HepG2 (cell line): ENCODE data around the gene UBE2J1. TPM values are rescaled to one million over a fixed set of nuclear protein-coding genes. Genes with fewer than 3 reads are reported as not detected.

Source experiments
- ATAC-seq: fragments of 200-7000 bp; cut with Tn5 transposase; 3 replicates; pipeline ENCODE4 v1.9.1; 2020; ENCODE audit warnings: mild to moderate bottlenecking, moderate library complexity
- BruUV-seq: library from RNA; stranded (reverse); fragments of 400-500 nt; replicated peaks from 2 replicates; lab custom pipeline; 2021; lab: Mats Ljungman, UMichigan
- CTCF ChIA-PET: fragments of 300-600 bp; formaldehyde crosslinking; extraction: SDS; loops from one replicate; lab custom pipeline; 2021; ENCODE audit warnings: low total read pairs, inconsistent platforms, low intra/inter-chr PET ratio; lab: Yijun Ruan, JAX
- POLR2A ChIA-PET: fragments of 350-600 bp; sonication (Branson Sonifier 250); formaldehyde crosslinking; loops from one replicate; lab custom pipeline; 2020; ENCODE audit warnings: antibody characterized with exemption, inconsistent platforms; lab: Yijun Ruan, JAX
- DNase-seq: peaks from one replicate; pipeline ENCODE4 v3.0.0-alpha.2; 2015; ENCODE audit warnings: low spot score
- FAIRE-seq: peaks from 3 replicates; lab custom pipeline; 2011; peaks lifted over from hg19 to GRCh38; lab: Jason Lieb, UNC
- H2AFZ ChIP-seq: one replicate; pipeline ENCODE4 v1.6.1; 2011; ENCODE audit warnings: low read length, inconsistent platforms
- H3K27ac ChIP-seq: fragments of 300-600 bp; 3 replicates; pipeline ENCODE4 v1.8.0; 2011; ENCODE audit warnings: mixed run types, mild to moderate bottlenecking, mixed read lengths, low read length, inconsistent platforms; ENCODE audit not compliant: insufficient read depth; ENCODE audit errors: extremely low read length
- H3K27me3 ChIP-seq, 2 experiments: fragments of 200-600 bp in 1 of 2; 2 replicates in 1 of 2; 3 replicates in 1 of 2; pipeline versions ENCODE4 v1.6.0 to v1.8.0; 2011; ENCODE audit warnings: low read length in 2 of 2, mild to moderate bottlenecking in 2 of 2, moderate library complexity in 2 of 2, inconsistent platforms in 1 of 2; ENCODE audit not compliant: insufficient read depth in 2 of 2, control insufficient read depth in 1 of 2
- H3K36me3 ChIP-seq, 2 experiments: fragments of 200-600 bp in 1 of 2; replicated peaks in 1 of 2; 2 replicates in 1 of 2; 3 replicates in 1 of 2; pipeline versions ENCODE4 v1.5.1 to v1.8.0; 2011; ENCODE audit warnings: low read length in 2 of 2, inconsistent platforms in 1 of 2; ENCODE audit not compliant: insufficient read depth in 2 of 2, control insufficient read depth in 1 of 2
- H3K4me1 ChIP-seq: 2 replicates; pipeline ENCODE4 v1.5.1; 2012; ENCODE audit warnings: low read length, inconsistent platforms; ENCODE audit not compliant: insufficient read depth
- H3K4me2 ChIP-seq: 2 replicates; pipeline ENCODE4 v1.6.0; 2011; ENCODE audit warnings: low read depth, low read length, inconsistent platforms
- H3K4me3 ChIP-seq, 3 experiments: fragments of 200-600 bp in 1 of 3; sonication (generic), shearing (Covaris generic) in 1 of 3; replicated peaks in 1 of 3; 2 replicates each; pipeline ENCODE4 v1.5.1; 2011 to 2016; ENCODE audit warnings: low read length in 3 of 3, inconsistent platforms in 2 of 3, low read depth in 2 of 3, mild to moderate bottlenecking in 2 of 3, control low read depth in 1 of 3, mixed read lengths in 1 of 3; ENCODE audit not compliant: insufficient read depth in 1 of 3
- H3K79me2 ChIP-seq: one replicate; pipeline ENCODE4 v1.6.1; 2011; ENCODE audit warnings: low read length, inconsistent platforms; ENCODE audit not compliant: insufficient read depth
- H3K9ac ChIP-seq: 2 replicates; pipeline ENCODE4 v1.6.0; 2011; ENCODE audit warnings: mild to moderate bottlenecking, low read depth, low read length, inconsistent platforms; ENCODE audit not compliant: insufficient read depth
- H3K9me3 ChIP-seq: 2 replicates; pipeline ENCODE4 v1.5.1; 2012; ENCODE audit warnings: mild to moderate bottlenecking, low read length
- H4K20me1 ChIP-seq: 2 replicates; pipeline ENCODE4 v1.6.0; 2011; ENCODE audit warnings: inconsistent platforms, mild to moderate bottlenecking, low read length, moderate library complexity; ENCODE audit not compliant: insufficient read depth
- HNRNPH1 ChIP-seq: fragments of 200-400 bp; formaldehyde crosslinking; optimal IDR thresholded peaks from 2 replicates; pipeline ENCODE3; 2017; ENCODE audit warnings: mild to moderate bottlenecking, low read depth, low read length
- MYC ChIP-seq: sonication (generic); formaldehyde crosslinking; IDR thresholded peaks from 2 replicates; pipeline ENCODE4 v1.9.0; 2021; ENCODE audit warnings: missing genetic modification reagents, borderline replicate concordance
- ZBTB42 ChIP-seq: sonication (generic); formaldehyde crosslinking; IDR thresholded peaks from 2 replicates; pipeline ENCODE4 v1.5.0; 2020; ENCODE audit warnings: mild to moderate bottlenecking, missing genetic modification reagents
- ZNF160 ChIP-seq: sonication (generic); formaldehyde crosslinking; IDR thresholded peaks from 2 replicates; pipeline ENCODE4 v1.8.0; 2022; ENCODE audit warnings: mild to moderate bottlenecking, inconsistent platforms, missing genetic modification reagents
- ZNF17 ChIP-seq: sonication (generic); formaldehyde crosslinking; IDR thresholded peaks from 2 replicates; pipeline ENCODE4 v1.5.0; 2020; ENCODE audit warnings: mild to moderate bottlenecking, missing genetic modification reagents
- ZNF20 ChIP-seq: sonication (generic); formaldehyde crosslinking; IDR thresholded peaks from 2 replicates; pipeline ENCODE4 v1.4.0; 2020; ENCODE audit warnings: mild to moderate bottlenecking, moderate library complexity, missing genetic modification reagents
- ZNF34 ChIP-seq: sonication (generic); formaldehyde crosslinking; IDR thresholded peaks from 2 replicates; pipeline ENCODE4 v1.4.0; 2020; ENCODE audit warnings: mild to moderate bottlenecking, missing genetic modification reagents, borderline replicate concordance
- ZNF790 ChIP-seq: sonication (generic); formaldehyde crosslinking; IDR thresholded peaks from 2 replicates; pipeline ENCODE4 v1.8.0; 2022; ENCODE audit warnings: missing genetic modification reagents, mild to moderate bottlenecking, borderline replicate concordance
- WGBS: methylation state at CpG from one replicate; pipeline ENCODE4 v1.1.6; 2017; ENCODE audit warnings: low lambda C conversion rate; 5-methylcytosine and 5-hydroxymethylcytosine counted together
- in situ Hi-C: cut with HindIII; loops from 2 replicates; pipeline ENCODE4 v1.10.0; 2017; ENCODE audit warnings: low pct_unique_long_range_greater_than_20kb; ENCODE audit not compliant: extremely low pct_ligation_motif_present
- intact Hi-C: fragments of 100-400 bp; cut with micrococcal nuclease; formaldehyde crosslinking; loops from one replicate; pipeline ENCODE4 v1.10.0; 2022; ENCODE audit not compliant: unreplicated experiment
- polyA plus RNA-seq, 8 experiments: library from polyadenylated mRNA; depleted of rRNA in 3 of 8; stranded (reverse) in 7 of 8; unstranded in 1 of 8; fragments of >200 nt; fragmentation: Illumina TruSeq in 4 of 8; extraction: Trizol in 4 of 8; gene quantifications; 2 replicates each; pipeline versions ENCODE4 v1.2.1 to v1.2.3, GENCODE V29; 2011 to 2016; ENCODE audit warnings: low read depth in 4 of 8, missing spikeins in 1 of 8, mixed read lengths in 1 of 8; ENCODE audit not compliant: insufficient read depth in 1 of 8
- total RNA-seq, 5 experiments: library from RNA; depleted of rRNA; stranded (reverse); fragments of >200 nt; fragmentation: Illumina TruSeq; extraction: Trizol; gene quantifications; 2 replicates each; pipeline ENCODE4 v1.2.3, GENCODE V29; 2016; ENCODE audit warnings: low read depth in 1 of 5
- TF ChIP-seq, protein P1 (sequence below): sonication (generic); formaldehyde crosslinking; IDR thresholded peaks from 2 replicates; pipeline ENCODE4 v1.4.0; 2020; ENCODE audit warnings: missing genetic modification reagents; ENCODE audit errors: not compliant biosample characterization
- TF ChIP-seq, protein P2 (sequence below): sonication (generic); formaldehyde crosslinking; IDR thresholded peaks from one replicate; pipeline ENCODE4 v1.5.1; 2020; ENCODE audit warnings: mild to moderate bottlenecking, missing genetic modification reagents; ENCODE audit errors: not compliant biosample characterization
- TF ChIP-seq, protein P3 (sequence below): sonication (generic); formaldehyde crosslinking; IDR thresholded peaks from 2 replicates; pipeline ENCODE4 v1.5.0; 2020; ENCODE audit warnings: mild to moderate bottlenecking, missing genetic modification reagents, borderline replicate concordance

Gene UBE2J1
- total and polyA plus RNA-seq, 2 of the 13 experiments (the other 11 are each of a cell fraction or from before 2014, with no cell fraction given), result 19.3 to 24.6 TPM

DNA sequence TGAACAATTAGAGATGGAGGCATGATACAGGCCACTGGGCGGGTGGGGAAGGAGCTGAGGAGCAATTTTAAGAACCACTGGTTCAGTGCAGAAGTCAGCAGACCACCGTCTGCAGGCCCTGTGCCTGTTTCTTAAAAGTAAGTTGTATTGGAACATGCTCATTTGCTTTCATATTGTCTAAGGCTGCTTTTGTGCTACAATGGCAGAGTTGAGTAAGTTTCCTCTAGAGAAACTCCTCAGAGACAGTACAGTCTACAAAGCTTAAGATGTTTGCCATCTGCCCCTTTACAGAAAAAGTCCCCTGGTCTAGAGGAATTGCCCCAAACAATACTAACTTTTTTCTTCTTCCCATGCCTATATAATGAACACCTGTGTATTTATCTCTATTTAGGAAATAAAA, 28.5 kb upstream of the UBE2J1 start:
- H3K4me1 ChIP-seq, result no peaks in the 10 kb centered on the region
- no peak for ATAC-seq
- BruUV-seq, result no TSS peak
- no peak overlapping the region for H3K4me2 ChIP-seq
- ChIA-PET POLR2A (no interaction called here), CTCF (no interaction called here)
- no peaks in the 10 kb centered on the region; a peak in 1 of 5 replicates for H3K27me3 ChIP-seq
- no peak overlapping the region for H3K9ac ChIP-seq
- FAIRE-seq, result no peak
- H2AFZ ChIP-seq, result no peak overlapping the region
- H3K4me3 ChIP-seq, result no peak overlapping the region
- no peaks in the 10 kb centered on the region for H3K9me3 ChIP-seq
- no peaks in the 10 kb centered on the region for H3K36me3 ChIP-seq
- WGBS, result 17% methylated on average over 2 of the region's 2 CpGs
- H3K79me2 ChIP-seq, result no peaks in the 10 kb centered on the region
- no peak for DNase-seq
- H3K27ac ChIP-seq, result no peak overlapping the region
- H4K20me1 ChIP-seq, result no peaks in the 10 kb centered on the region
- in situ Hi-C loops (no loop called here), intact Hi-C loops (no loop called here)
- TF ChIP-seq ZNF34 (CRISPR knock-in tag) (no peak), ZNF160 (no peak), ZNF20 (CRISPR knock-in tag) (no peak), MYC (no peak), ZBTB42 (CRISPR knock-in tag) (no peak), ZNF17 (CRISPR knock-in tag) (no peak), ZNF790 (CRISPR knock-in tag) (no peak), HNRNPH1 (no peak)
- TF ChIP-seq, protein P1, sequence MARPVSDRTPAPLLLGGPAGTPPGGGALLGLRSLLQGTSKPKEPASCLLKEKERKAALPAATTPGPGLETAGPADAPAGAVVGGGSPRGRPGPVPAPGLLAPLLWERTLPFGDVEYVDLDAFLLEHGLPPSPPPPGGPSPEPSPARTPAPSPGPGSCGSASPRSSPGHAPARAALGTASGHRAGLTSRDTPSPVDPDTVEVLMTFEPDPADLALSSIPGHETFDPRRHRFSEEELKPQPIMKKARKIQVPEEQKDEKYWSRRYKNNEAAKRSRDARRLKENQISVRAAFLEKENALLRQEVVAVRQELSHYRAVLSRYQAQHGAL (CRISPR knock-in tag), result no peak
- TF ChIP-seq, protein P2, sequence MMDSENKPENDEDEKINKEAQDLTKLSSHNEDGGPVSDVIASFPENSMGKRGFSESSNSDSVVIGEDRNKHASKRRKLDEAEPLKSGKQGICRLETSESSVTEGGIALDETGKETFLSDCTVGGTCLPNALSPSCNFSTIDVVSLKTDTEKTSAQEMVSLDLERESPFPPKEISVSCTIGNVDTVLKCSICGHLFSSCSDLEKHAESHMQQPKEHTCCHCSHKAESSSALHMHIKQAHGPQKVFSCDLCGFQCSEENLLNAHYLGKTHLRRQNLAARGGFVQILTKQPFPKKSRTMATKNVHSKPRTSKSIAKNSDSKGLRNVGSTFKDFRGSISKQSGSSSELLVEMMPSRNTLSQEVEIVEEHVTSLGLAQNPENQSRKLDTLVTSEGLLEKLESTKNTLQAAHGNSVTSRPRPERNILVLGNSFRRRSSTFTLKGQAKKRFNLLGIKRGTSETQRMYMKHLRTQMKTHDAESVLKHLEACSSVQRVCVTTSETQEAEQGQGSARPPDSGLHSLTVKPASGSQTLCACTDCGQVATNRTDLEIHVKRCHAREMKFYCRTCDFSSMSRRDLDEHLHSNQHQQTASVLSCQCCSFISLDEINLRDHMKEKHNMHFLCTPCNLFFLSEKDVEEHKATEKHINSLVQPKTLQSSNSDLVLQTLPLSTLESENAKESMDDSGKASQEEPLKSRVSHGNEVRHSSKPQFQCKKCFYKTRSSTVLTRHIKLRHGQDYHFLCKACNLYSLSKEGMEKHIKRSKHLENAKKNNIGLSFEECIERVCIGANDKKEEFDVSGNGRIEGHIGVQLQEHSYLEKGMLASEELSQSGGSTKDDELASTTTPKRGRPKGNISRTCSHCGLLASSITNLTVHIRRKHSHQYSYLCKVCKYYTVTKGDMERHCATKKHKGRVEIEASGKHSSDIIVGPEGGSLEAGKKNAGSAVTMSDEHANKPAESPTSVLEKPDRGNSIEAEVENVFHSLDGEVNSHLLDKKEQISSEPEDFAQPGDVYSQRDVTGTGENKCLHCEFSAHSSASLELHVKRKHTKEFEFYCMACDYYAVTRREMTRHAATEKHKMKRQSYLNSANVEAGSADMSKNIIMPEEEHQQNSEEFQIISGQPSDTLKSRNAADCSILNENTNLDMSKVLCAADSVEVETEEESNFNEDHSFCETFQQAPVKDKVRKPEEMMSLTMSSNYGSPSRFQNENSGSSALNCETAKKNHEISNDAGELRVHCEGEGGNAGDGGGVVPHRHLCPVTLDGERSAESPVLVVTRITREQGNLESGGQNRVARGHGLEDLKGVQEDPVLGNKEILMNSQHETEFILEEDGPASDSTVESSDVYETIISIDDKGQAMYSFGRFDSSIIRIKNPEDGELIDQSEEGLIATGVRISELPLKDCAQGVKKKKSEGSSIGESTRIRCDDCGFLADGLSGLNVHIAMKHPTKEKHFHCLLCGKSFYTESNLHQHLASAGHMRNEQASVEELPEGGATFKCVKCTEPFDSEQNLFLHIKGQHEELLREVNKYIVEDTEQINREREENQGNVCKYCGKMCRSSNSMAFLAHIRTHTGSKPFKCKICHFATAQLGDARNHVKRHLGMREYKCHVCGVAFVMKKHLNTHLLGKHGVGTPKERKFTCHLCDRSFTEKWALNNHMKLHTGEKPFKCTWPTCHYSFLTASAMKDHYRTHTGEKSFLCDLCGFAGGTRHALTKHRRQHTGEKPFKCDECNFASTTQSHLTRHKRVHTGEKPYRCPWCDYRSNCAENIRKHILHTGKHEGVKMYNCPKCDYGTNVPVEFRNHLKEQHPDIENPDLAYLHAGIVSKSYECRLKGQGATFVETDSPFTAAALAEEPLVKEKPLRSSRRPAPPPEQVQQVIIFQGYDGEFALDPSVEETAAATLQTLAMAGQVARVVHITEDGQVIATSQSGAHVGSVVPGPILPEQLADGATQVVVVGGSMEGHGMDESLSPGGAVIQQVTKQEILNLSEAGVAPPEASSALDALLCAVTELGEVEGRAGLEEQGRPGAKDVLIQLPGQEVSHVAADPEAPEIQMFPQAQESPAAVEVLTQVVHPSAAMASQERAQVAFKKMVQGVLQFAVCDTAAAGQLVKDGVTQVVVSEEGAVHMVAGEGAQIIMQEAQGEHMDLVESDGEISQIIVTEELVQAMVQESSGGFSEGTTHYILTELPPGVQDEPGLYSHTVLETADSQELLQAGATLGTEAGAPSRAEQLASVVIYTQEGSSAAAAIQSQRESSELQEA, result no peak
- TF ChIP-seq, protein P3, sequence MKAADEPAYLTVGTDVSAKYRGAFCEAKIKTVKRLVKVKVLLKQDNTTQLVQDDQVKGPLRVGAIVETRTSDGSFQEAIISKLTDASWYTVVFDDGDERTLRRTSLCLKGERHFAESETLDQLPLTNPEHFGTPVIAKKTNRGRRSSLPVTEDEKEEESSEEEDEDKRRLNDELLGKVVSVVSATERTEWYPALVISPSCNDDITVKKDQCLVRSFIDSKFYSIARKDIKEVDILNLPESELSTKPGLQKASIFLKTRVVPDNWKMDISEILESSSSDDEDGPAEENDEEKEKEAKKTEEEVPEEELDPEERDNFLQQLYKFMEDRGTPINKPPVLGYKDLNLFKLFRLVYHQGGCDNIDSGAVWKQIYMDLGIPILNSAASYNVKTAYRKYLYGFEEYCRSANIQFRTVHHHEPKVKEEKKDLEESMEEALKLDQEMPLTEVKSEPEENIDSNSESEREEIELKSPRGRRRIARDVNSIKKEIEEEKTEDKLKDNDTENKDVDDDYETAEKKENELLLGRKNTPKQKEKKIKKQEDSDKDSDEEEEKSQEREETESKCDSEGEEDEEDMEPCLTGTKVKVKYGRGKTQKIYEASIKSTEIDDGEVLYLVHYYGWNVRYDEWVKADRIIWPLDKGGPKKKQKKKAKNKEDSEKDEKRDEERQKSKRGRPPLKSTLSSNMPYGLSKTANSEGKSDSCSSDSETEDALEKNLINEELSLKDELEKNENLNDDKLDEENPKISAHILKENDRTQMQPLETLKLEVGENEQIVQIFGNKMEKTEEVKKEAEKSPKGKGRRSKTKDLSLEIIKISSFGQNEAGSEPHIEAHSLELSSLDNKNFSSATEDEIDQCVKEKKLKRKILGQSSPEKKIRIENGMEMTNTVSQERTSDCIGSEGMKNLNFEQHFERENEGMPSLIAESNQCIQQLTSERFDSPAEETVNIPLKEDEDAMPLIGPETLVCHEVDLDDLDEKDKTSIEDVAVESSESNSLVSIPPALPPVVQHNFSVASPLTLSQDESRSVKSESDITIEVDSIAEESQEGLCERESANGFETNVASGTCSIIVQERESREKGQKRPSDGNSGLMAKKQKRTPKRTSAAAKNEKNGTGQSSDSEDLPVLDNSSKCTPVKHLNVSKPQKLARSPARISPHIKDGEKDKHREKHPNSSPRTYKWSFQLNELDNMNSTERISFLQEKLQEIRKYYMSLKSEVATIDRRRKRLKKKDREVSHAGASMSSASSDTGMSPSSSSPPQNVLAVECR (CRISPR knock-in tag), result no peak
